Activated CD8-positive, alpha-beta memory T cell treated with anti-CD3 and anti-CD28 coated beads, Interleukin-2, amount 50 U/mL, for 1 hour (primary cell): ENCODE data around the gene CD99L2.
"Not testable (repeated sequence)": the region's sequence is repeated elsewhere in the genome, so short reads cannot be mapped to it uniquely, and the experiment has no call there.

Experiments used
- DNase-seq: peaks from one replicate; pipeline ENCODE4 v3.0.0-alpha.2; 2020; ENCODE audit errors: extremely low read depth

Gene CD99L2

GRCh38 chrX:150854856-150855255 is 43.6 kb downstream of the CD99L2 start:
- DNase-seq: no peak

GRCh38 chrX:150849996-150850720 is 48.3 kb downstream of the CD99L2 start:
- no peak for DNase-seq

GRCh38 chrX:150849486-150849885 is 49.0 kb downstream of the CD99L2 start:
- DNase-seq: no peak

GRCh38 chrX:150848914-150849365 is 49.5 kb downstream of the CD99L2 start:
- DNase-seq: no peak

- DNase-seq: no peak
Measured at GRCh38 chrX:150847088-150847487, 51.4 kb downstream of the CD99L2 start.

GRCh38 chrX:150846130-150846529 is 52.3 kb downstream of the CD99L2 start:
- no peak for DNase-seq

GRCh38 chrX:150845091-150845490 is 53.4 kb downstream of the CD99L2 start:
- no peak for DNase-seq

GRCh38 chrX:150844016-150844415 is 54.5 kb downstream of the CD99L2 start:
- DNase-seq: no peak

GRCh38 chrX:150842198-150842685 is 56.2 kb downstream of the CD99L2 start:
- DNase-seq: no peak

GRCh38 chrX:150841456-150842197 is 56.8 kb downstream of the CD99L2 start:
- DNase-seq: no peak

- DNase-seq: no peak
Measured at GRCh38 chrX:150837845-150838244, 60.6 kb downstream of the CD99L2 start.

GRCh38 chrX:150834695-150835094 is 63.8 kb downstream of the CD99L2 start:
- DNase-seq: no peak

GRCh38 chrX:150833454-150834056 is 64.9 kb downstream of the CD99L2 start:
- DNase-seq: no peak

- DNase-seq: no peak
Measured at GRCh38 chrX:150831863-150832262, 66.6 kb downstream of the CD99L2 start.

- DNase-seq: no peak
Measured at GRCh38 chrX:150828785-150829184, 69.7 kb downstream of the CD99L2 start.

GRCh38 chrX:150824352-150824751 is 74.1 kb downstream of the CD99L2 start:
- DNase-seq: not testable (repeated sequence)

- DNase-seq: not testable (repeated sequence)
Measured at GRCh38 chrX:150823826-150824225, 74.6 kb downstream of the CD99L2 start.

GRCh38 chrX:150821971-150822370 is 76.5 kb downstream of the CD99L2 start:
- DNase-seq: no peak

GRCh38 chrX:150813922-150814321 is 84.5 kb downstream of the CD99L2 start:
- no peak for DNase-seq

- no peak for DNase-seq
Measured at GRCh38 chrX:150806827-150807226, 91.6 kb downstream of the CD99L2 start.

GRCh38 chrX:150805736-150806135 is 92.7 kb downstream of the CD99L2 start:
- no peak for DNase-seq

- no peak for DNase-seq
Measured at GRCh38 chrX:150792949-150793527, 105.4 kb downstream of the CD99L2 start.
